ENCODE data around the gene RALBP1.

- TF ChIP-seq CTCF (IDR thresholded peaks at IDR 0.05) (no peak), POLR2A (IDR thresholded peaks at IDR 0.05) (no peak), POLR2AphosphoS5 (IDR thresholded peaks at IDR 0.05) (no peak)
Observed at GRCh38 chr18:9437021-9437437, 38.3 kb upstream of the RALBP1 start.
